ENCODE results near the gene DSTYK. TPM values are rescaled to one million over a fixed set of nuclear protein-coding genes. Genes with fewer than 3 reads are reported as not detected.
A peak's percentile ranks its signal among the peaks of the same experiment; 100 is the strongest.

Gene DSTYK, protein sequence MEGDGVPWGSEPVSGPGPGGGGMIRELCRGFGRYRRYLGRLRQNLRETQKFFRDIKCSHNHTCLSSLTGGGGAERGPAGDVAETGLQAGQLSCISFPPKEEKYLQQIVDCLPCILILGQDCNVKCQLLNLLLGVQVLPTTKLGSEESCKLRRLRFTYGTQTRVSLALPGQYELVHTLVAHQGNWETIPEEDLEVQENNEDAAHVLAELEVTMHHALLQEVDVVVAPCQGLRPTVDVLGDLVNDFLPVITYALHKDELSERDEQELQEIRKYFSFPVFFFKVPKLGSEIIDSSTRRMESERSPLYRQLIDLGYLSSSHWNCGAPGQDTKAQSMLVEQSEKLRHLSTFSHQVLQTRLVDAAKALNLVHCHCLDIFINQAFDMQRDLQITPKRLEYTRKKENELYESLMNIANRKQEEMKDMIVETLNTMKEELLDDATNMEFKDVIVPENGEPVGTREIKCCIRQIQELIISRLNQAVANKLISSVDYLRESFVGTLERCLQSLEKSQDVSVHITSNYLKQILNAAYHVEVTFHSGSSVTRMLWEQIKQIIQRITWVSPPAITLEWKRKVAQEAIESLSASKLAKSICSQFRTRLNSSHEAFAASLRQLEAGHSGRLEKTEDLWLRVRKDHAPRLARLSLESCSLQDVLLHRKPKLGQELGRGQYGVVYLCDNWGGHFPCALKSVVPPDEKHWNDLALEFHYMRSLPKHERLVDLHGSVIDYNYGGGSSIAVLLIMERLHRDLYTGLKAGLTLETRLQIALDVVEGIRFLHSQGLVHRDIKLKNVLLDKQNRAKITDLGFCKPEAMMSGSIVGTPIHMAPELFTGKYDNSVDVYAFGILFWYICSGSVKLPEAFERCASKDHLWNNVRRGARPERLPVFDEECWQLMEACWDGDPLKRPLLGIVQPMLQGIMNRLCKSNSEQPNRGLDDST
- 10.7 TPM for total RNA-seq
- long read RNA-seq, full-length matches to known transcripts = 19 of 41 reads
- long read RNA-seq, partial matches to known transcripts = 7 of 41 reads
- long read RNA-seq, other reads (novel, unspliced or antisense) = 15 of 41 reads

DNA sequence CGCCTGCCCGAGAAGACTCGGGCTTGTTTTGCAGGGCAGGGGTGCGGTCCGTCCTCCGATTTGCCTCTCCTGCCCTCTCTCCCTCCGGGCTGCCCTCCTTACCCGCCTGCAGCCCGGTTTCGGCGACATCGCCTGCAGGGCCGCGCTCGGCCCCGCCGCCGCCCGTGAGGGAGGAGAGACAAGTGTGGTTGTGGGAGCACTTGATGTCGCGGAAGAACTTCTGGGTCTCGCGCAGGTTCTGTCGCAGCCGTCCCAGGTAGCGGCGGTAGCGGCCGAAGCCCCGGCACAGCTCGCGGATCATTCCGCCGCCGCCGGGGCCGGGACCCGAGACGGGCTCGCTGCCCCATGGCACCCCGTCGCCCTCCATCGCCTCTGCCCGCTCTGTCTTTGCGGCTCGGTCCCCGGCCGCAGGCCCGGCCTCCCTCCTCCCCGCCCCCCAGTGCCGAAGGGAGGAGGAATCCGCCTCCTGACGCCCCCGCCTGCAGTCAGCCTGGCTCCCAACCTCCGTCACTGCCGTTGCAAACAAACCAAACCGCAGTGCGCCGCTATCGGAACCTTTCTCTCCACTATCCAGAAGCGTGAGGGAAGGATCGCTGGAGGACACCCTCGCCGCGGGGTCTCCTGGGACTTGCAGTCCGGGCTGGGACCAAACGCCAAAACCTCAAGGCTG lies at the start of gene DSTYK:
DSTYK (minus strand) TSS at position 534 of the 670 bp plus-strand sequence; CDS start at position 367, 167 bp downstream.
- TF ChIP-seq, protein P1, sequence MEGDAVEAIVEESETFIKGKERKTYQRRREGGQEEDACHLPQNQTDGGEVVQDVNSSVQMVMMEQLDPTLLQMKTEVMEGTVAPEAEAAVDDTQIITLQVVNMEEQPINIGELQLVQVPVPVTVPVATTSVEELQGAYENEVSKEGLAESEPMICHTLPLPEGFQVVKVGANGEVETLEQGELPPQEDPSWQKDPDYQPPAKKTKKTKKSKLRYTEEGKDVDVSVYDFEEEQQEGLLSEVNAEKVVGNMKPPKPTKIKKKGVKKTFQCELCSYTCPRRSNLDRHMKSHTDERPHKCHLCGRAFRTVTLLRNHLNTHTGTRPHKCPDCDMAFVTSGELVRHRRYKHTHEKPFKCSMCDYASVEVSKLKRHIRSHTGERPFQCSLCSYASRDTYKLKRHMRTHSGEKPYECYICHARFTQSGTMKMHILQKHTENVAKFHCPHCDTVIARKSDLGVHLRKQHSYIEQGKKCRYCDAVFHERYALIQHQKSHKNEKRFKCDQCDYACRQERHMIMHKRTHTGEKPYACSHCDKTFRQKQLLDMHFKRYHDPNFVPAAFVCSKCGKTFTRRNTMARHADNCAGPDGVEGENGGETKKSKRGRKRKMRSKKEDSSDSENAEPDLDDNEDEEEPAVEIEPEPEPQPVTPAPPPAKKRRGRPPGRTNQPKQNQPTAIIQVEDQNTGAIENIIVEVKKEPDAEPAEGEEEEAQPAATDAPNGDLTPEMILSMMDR (IDR thresholded peaks at IDR 0.05) = no peak
- ATAC-seq (peak; percentile 97), DNase-seq (peak; percentile 95)
- Histone ChIP-seq H3K27me3 (ENCODE audit: low read depth) (no peaks in the 10 kb centered on the region), H3K9me3 (no peaks in the 10 kb centered on the region), H3K36me3 (no peaks in the 10 kb centered on the region), H3K27ac (peak within 1 kb of the TSS; percentile 95), H3K4me1 (peaks cover 15% of the 10 kb centered on the region), H3K4me3 (peak within 1 kb of the TSS; percentile 90)
- intact Hi-C loops (cut with DNase I) = no loop called here

DNA sequence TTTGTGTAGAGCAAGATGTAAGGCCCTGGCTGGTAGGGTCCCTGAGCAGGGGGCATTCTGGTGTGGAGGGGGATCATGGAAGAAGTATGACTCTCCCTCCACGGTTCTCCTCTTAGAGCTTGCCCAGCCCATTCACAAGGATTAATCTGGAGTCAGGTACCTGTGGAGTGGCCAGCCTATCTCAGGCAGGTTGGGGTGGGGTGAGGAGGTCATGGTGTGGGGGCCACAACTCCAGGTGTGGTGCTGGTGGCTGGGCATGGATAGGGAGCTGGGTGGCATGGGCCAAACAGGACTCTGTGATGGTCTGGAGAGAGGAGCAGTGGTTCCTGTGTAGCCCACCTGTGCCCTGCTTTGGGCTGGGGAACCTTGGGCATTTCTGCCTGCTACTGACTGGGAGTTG lies 48.5 kb upstream of the DSTYK start:
- no peaks in the 10 kb centered on the region for H3K9me3 ChIP-seq
- TF ChIP-seq, protein P1 (IDR thresholded peaks at IDR 0.05) = no peak
- DNase-seq (no peak), ATAC-seq (no peak)
- no peaks in the 10 kb centered on the region for H3K27me3 ChIP-seq (ENCODE audit: low read depth)
- H3K36me3 ChIP-seq = no peaks in the 10 kb centered on the region
- intact Hi-C loops (cut with DNase I) = loop anchor here (10.0 kb wide), 1 partner anchor 135 kb away; the partner anchor contains the start of gene RBBP5
- H3K27ac ChIP-seq = no peak overlapping the region
- H3K4me1 ChIP-seq = peaks cover 55% of the 10 kb centered on the region
- no peak overlapping the region for H3K4me3 ChIP-seq

DNA sequence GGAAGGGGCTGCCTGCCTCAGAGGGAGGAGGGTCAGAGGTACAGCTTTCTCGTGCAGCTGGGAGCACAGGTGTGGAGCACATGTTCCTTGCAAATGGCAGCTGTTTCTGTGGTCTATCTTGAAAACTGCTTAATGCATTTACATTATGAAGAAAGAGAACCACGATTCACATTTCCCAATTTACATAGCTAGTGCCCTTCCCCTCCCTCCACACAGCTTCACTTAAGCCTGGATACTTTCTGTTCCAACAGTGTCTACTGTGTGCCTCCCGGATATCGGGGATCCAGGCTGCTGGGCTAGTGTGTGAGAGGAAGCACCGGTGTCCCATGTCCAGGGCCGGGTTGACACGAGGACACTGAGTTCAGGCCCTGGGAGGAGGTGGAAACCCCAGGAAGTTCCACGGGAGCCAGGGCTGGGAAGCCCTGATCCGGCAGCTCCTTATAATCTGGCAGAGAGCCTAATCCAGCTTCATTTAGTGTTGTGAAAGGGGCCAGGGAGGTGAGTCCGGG lies 47.9 kb upstream of the DSTYK start:
- intact Hi-C loops (cut with DNase I) = loop anchor here (10.0 kb wide), 1 partner anchor 135 kb away; the partner anchor contains the start of gene RBBP5
- no peak overlapping the region for H3K27ac ChIP-seq
- H3K9me3 ChIP-seq = no peaks in the 10 kb centered on the region
- H3K36me3 ChIP-seq = no peaks in the 10 kb centered on the region
- peaks cover 55% of the 10 kb centered on the region for H3K4me1 ChIP-seq
- no peak overlapping the region for H3K4me3 ChIP-seq
- no peaks in the 10 kb centered on the region for H3K27me3 ChIP-seq (ENCODE audit: low read depth)
- peak in 1 of 2 donors; percentile 15 for ATAC-seq
- DNase-seq = no peak
- TF ChIP-seq, protein P1 (IDR thresholded peaks at IDR 0.05) = no peak

DNA sequence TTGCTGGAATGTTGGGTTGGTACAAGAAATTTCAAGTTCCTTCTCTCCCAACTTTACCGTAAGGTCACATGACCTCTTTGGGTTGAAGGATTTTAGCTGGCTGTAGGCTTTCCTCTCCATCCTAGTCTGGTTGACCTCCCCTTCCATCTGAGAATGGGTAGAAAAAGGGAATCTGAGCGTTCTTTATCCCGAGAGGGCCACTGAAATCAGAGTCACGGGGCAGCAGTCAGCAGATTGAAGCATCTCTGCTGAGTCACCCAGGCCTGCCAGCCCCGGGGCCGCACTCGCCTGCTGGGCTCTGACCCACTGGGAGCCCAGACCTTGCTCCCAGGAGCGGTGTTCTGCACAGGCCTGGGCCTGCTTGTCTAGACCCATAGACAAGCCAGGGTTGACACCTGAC lies 47.2 kb upstream of the DSTYK start:
- Histone ChIP-seq H3K36me3 (no peaks in the 10 kb centered on the region), H3K9me3 (no peaks in the 10 kb centered on the region), H3K27me3 (ENCODE audit: low read depth) (no peaks in the 10 kb centered on the region), H3K4me1 (peaks cover 55% of the 10 kb centered on the region), H3K4me3 (no peak overlapping the region), H3K27ac (no peak overlapping the region)
- intact Hi-C loops (cut with DNase I) = loop anchor here (10.0 kb wide), 1 partner anchor 134 kb away; the partner anchor contains the start of gene RBBP5
- TF ChIP-seq, protein P1 (IDR thresholded peaks at IDR 0.05) = no peak
- ATAC-seq (no peak), DNase-seq (no peak)

Data from lower lobe of right lung (tissue), 2 donors.